HepG2 (cell line): ENCODE measurements around the gene MYRFL. TPM values are rescaled to one million over a fixed set of nuclear protein-coding genes. Genes with fewer than 3 reads are reported as not detected.

Experiments
- ATAC-seq: fragments of 200-7000 bp; cut with Tn5 transposase; 3 replicates; pipeline ENCODE4 v1.9.1; 2020; ENCODE audit warnings: mild to moderate bottlenecking, moderate library complexity
- BruUV-seq: library from RNA; stranded (reverse); fragments of 400-500 nt; replicated peaks from 2 replicates; lab custom pipeline; 2021; lab: Mats Ljungman, UMichigan
- CTCF ChIA-PET: fragments of 300-600 bp; formaldehyde crosslinking; extraction: SDS; loops from one replicate; lab custom pipeline; 2021; ENCODE audit warnings: low total read pairs, inconsistent platforms, low intra/inter-chr PET ratio; lab: Yijun Ruan, JAX
- POLR2A ChIA-PET: fragments of 350-600 bp; sonication (Branson Sonifier 250); formaldehyde crosslinking; loops from one replicate; lab custom pipeline; 2020; ENCODE audit warnings: antibody characterized with exemption, inconsistent platforms; lab: Yijun Ruan, JAX
- DNase-seq: peaks from one replicate; pipeline ENCODE4 v3.0.0-alpha.2; 2015; ENCODE audit warnings: low spot score
- FAIRE-seq: peaks from 3 replicates; lab custom pipeline; 2011; peaks lifted over from hg19 to GRCh38; lab: Jason Lieb, UNC
- H2AFZ ChIP-seq: one replicate; pipeline ENCODE4 v1.6.1; 2011; ENCODE audit warnings: low read length, inconsistent platforms
- H3K27ac ChIP-seq: fragments of 300-600 bp; 3 replicates; pipeline ENCODE4 v1.8.0; 2011; ENCODE audit warnings: mixed run types, mild to moderate bottlenecking, mixed read lengths, low read length, inconsistent platforms; ENCODE audit not compliant: insufficient read depth; ENCODE audit errors: extremely low read length
- H3K27me3 ChIP-seq, 2 experiments: fragments of 200-600 bp in 1 of 2; 2 replicates in 1 of 2; 3 replicates in 1 of 2; pipeline versions ENCODE4 v1.6.0 to v1.8.0; 2011; ENCODE audit warnings: low read length in 2 of 2, mild to moderate bottlenecking in 2 of 2, moderate library complexity in 2 of 2, inconsistent platforms in 1 of 2; ENCODE audit not compliant: insufficient read depth in 2 of 2, control insufficient read depth in 1 of 2
- H3K36me3 ChIP-seq, 2 experiments: fragments of 200-600 bp in 1 of 2; replicated peaks in 1 of 2; 2 replicates in 1 of 2; 3 replicates in 1 of 2; pipeline versions ENCODE4 v1.5.1 to v1.8.0; 2011; ENCODE audit warnings: low read length in 2 of 2, inconsistent platforms in 1 of 2; ENCODE audit not compliant: insufficient read depth in 2 of 2, control insufficient read depth in 1 of 2
- H3K4me1 ChIP-seq: 2 replicates; pipeline ENCODE4 v1.5.1; 2012; ENCODE audit warnings: low read length, inconsistent platforms; ENCODE audit not compliant: insufficient read depth
- H3K4me2 ChIP-seq: 2 replicates; pipeline ENCODE4 v1.6.0; 2011; ENCODE audit warnings: low read depth, low read length, inconsistent platforms
- H3K4me3 ChIP-seq, 3 experiments: fragments of 200-600 bp in 1 of 3; sonication (generic), shearing (Covaris generic) in 1 of 3; replicated peaks in 1 of 3; 2 replicates each; pipeline ENCODE4 v1.5.1; 2011 to 2016; ENCODE audit warnings: low read length in 3 of 3, inconsistent platforms in 2 of 3, low read depth in 2 of 3, mild to moderate bottlenecking in 2 of 3, control low read depth in 1 of 3, mixed read lengths in 1 of 3; ENCODE audit not compliant: insufficient read depth in 1 of 3
- H3K79me2 ChIP-seq: one replicate; pipeline ENCODE4 v1.6.1; 2011; ENCODE audit warnings: low read length, inconsistent platforms; ENCODE audit not compliant: insufficient read depth
- H3K9ac ChIP-seq: 2 replicates; pipeline ENCODE4 v1.6.0; 2011; ENCODE audit warnings: mild to moderate bottlenecking, low read depth, low read length, inconsistent platforms; ENCODE audit not compliant: insufficient read depth
- H3K9me3 ChIP-seq: 2 replicates; pipeline ENCODE4 v1.5.1; 2012; ENCODE audit warnings: mild to moderate bottlenecking, low read length
- H4K20me1 ChIP-seq: 2 replicates; pipeline ENCODE4 v1.6.0; 2011; ENCODE audit warnings: inconsistent platforms, mild to moderate bottlenecking, low read length, moderate library complexity; ENCODE audit not compliant: insufficient read depth
- CEBPB ChIP-seq: IDR thresholded peaks from 2 replicates; pipeline ENCODE4 v1.6.1; 2011; ENCODE audit warnings: low read depth, low read length, improper control_type of control experiment, borderline replicate concordance
- HDAC2 ChIP-seq: sonication (generic); formaldehyde crosslinking; IDR thresholded peaks from 2 replicates; pipeline ENCODE4 v1.4.0; 2020; ENCODE audit warnings: missing genetic modification reagents
- KDM6A ChIP-seq: IDR thresholded peaks from 2 replicates; pipeline ENCODE4 v1.6.1; 2016; ENCODE audit warnings: low read depth
- NFYB ChIP-seq: sonication (generic); formaldehyde crosslinking; IDR thresholded peaks from 2 replicates; pipeline ENCODE4 v1.4.0; 2020; ENCODE audit warnings: missing genetic modification reagents
- PAF1 ChIP-seq: IDR thresholded peaks from 2 replicates; pipeline ENCODE4 v1.6.1; 2016; ENCODE audit warnings: missing genetic modification reagents, missing compliant biosample characterization
- RXRA ChIP-seq: sonication (generic); formaldehyde crosslinking; IDR thresholded peaks from 2 replicates; pipeline ENCODE4 v1.5.1; 2020; ENCODE audit warnings: missing genetic modification reagents
- ZNF652 ChIP-seq: IDR thresholded peaks from 2 replicates; pipeline ENCODE4 v1.6.1; 2016; ENCODE audit warnings: low read depth, borderline replicate concordance
- ZNF678 ChIP-seq: sonication (generic); formaldehyde crosslinking; IDR thresholded peaks from 2 replicates; pipeline ENCODE4 v1.4.0; 2020; ENCODE audit warnings: mild to moderate bottlenecking, missing genetic modification reagents
- ZNF878 ChIP-seq: sonication (generic); formaldehyde crosslinking; IDR thresholded peaks from 2 replicates; pipeline ENCODE4 v1.8.1; 2023; ENCODE audit warnings: mild to moderate bottlenecking, missing genetic modification reagents, moderate library complexity
- WGBS: methylation state at CpG from one replicate; pipeline ENCODE4 v1.1.6; 2017; ENCODE audit warnings: low lambda C conversion rate; 5-methylcytosine and 5-hydroxymethylcytosine counted together
- in situ Hi-C: cut with HindIII; loops from 2 replicates; pipeline ENCODE4 v1.10.0; 2017; ENCODE audit warnings: low pct_unique_long_range_greater_than_20kb; ENCODE audit not compliant: extremely low pct_ligation_motif_present
- intact Hi-C: fragments of 100-400 bp; cut with micrococcal nuclease; formaldehyde crosslinking; loops from one replicate; pipeline ENCODE4 v1.10.0; 2022; ENCODE audit not compliant: unreplicated experiment
- polyA plus RNA-seq, 8 experiments: library from polyadenylated mRNA; depleted of rRNA in 3 of 8; stranded (reverse) in 7 of 8; unstranded in 1 of 8; fragments of >200 nt; fragmentation: Illumina TruSeq in 4 of 8; extraction: Trizol in 4 of 8; gene quantifications; 2 replicates each; pipeline versions ENCODE4 v1.2.1 to v1.2.3, GENCODE V29; 2011 to 2016; ENCODE audit warnings: low read depth in 4 of 8, missing spikeins in 1 of 8, mixed read lengths in 1 of 8; ENCODE audit not compliant: insufficient read depth in 1 of 8
- total RNA-seq, 5 experiments: library from RNA; depleted of rRNA; stranded (reverse); fragments of >200 nt; fragmentation: Illumina TruSeq; extraction: Trizol; gene quantifications; 2 replicates each; pipeline ENCODE4 v1.2.3, GENCODE V29; 2016; ENCODE audit warnings: low read depth in 1 of 5
- TF ChIP-seq, protein P1 (sequence below): sonication (generic); formaldehyde crosslinking; IDR thresholded peaks from 2 replicates; pipeline ENCODE4 v1.8.1; 2023; ENCODE audit warnings: mild to moderate bottlenecking, missing genetic modification reagents, borderline replicate concordance
- TF ChIP-seq, protein P2 (sequence below): sonication (generic); formaldehyde crosslinking; IDR thresholded peaks from 2 replicates; pipeline ENCODE4 v1.9.0; 2022; ENCODE audit warnings: low read depth, missing genetic modification reagents
- TF ChIP-seq, protein P3 (sequence below): sonication (generic); formaldehyde crosslinking; IDR thresholded peaks from 2 replicates; pipeline ENCODE4 v1.5.0; 2020; ENCODE audit warnings: missing genetic modification reagents, mild to moderate bottlenecking, borderline replicate concordance
- TF ChIP-seq, protein P4 (sequence below): sonication (generic); formaldehyde crosslinking; IDR thresholded peaks from 2 replicates; pipeline ENCODE4 v1.9.0; 2021; ENCODE audit warnings: missing genetic modification reagents, mild to moderate bottlenecking, borderline replicate concordance

Gene MYRFL
- total and polyA plus RNA-seq, 2 of the 13 experiments (the other 11 are each of a cell fraction or from before 2014, with no cell fraction given) = 0.09 to 0.11 TPM

DNA sequence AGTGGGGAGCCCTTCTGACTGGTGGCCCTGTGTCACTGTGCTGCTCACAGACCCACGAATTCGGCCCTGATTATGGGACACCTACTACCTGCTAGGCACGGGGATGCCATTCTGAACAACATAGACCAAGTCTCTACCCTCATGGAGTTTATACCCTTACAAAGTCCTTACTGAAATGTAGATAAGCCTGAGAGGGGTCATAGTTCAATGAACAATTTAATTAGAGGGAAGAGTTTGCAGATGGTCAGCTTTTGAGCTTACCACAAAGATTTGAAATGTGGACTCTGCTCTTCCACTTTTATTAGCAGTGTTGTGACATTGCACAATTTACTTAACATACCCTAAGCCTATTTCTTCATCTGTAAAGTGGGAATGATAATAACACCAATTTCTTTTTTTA is 161.1 kb downstream of the MYRFL start:
- Histone ChIP-seq H3K27me3 (no peaks in the 10 kb centered on the region), H3K4me2 (no peak overlapping the region), H3K36me3 (no peaks in the 10 kb centered on the region), H3K9ac (no peak overlapping the region), H3K27ac (no peak overlapping the region), H3K4me3 (no peak overlapping the region), H3K9me3 (no peaks in the 10 kb centered on the region), H4K20me1 (no peaks in the 10 kb centered on the region), H2AFZ (no peak overlapping the region), H3K4me1 (no peaks in the 10 kb centered on the region), H3K79me2 (no peaks in the 10 kb centered on the region)
- ChIA-PET POLR2A (no interaction called here), CTCF (no interaction called here)
- intact Hi-C loops = loop anchor here (10.0 kb wide), 1 partner anchor 589 kb away; no protein-coding TSS in a partner anchor
- FAIRE-seq (no peak), ATAC-seq (peak; percentile 44; the same call in 2 of the 3 replicates), DNase-seq (no peak)
- TF ChIP-seq CEBPB (peak; percentile 69), RXRA (CRISPR knock-in tag) (no peak), ZNF678 (CRISPR knock-in tag) (no peak)
- WGBS = 0% methylated on average over 1 of the region's 3 CpGs
- no TSS peak for BruUV-seq
- in situ Hi-C loops = no loop called here

DNA sequence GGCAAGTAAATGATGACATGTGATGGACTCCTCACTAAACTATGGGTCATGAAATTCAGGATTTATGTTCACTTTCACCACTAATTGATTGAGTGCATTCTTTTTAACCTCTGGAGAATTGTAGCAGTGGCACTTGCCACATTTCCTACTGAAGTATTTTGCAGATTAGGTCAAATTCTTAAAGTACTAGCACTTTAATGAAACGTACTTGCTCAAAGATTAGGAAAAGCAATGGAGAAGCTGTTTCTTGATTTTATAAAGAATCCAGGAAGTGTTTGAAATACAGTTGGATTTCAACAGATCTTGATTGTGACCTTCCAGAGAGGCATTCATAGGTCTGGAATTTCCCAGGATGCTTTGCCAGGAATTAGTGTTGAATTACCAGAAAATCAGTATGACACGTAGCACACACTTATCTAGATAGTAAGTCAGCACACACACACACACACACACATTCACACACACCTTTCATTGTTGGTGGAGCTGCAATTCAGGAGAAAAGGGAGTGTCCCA is 162.6 kb downstream of the MYRFL start:
- ATAC-seq (no peak), FAIRE-seq (no peak)
- no peaks in the 10 kb centered on the region for H4K20me1 ChIP-seq
- POLR2A ChIA-PET = no interaction called here
- no peak overlapping the region for H2AFZ ChIP-seq
- H3K79me2 ChIP-seq = no peaks in the 10 kb centered on the region
- CTCF ChIA-PET = no interaction called here
- H3K27me3 ChIP-seq = no peaks in the 10 kb centered on the region; a peak in 1 of 5 replicates
- H3K9me3 ChIP-seq = no peaks in the 10 kb centered on the region
- no peaks in the 10 kb centered on the region for H3K4me1 ChIP-seq
- WGBS = 0% methylated on average over 2 of the region's 2 CpGs
- intact Hi-C loops = loop anchor here (10.0 kb wide), 1 partner anchor 587 kb away; no protein-coding TSS in a partner anchor
- H3K27ac ChIP-seq = no peak overlapping the region
- H3K36me3 ChIP-seq = no peaks in the 10 kb centered on the region
- no peak for TF ChIP-seq NFYB (CRISPR knock-in tag)
- no peak for TF ChIP-seq KDM6A (CRISPR knock-in tag)
- TF ChIP-seq, protein P1, sequence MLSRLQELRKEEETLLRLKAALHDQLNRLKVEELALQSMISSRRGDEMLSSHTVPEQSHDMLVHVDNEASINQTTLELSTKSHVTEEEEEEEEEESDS (CRISPR knock-in tag) = no peak
- no peak for TF ChIP-seq ZNF878 (CRISPR knock-in tag)
- TF ChIP-seq, protein P2, sequence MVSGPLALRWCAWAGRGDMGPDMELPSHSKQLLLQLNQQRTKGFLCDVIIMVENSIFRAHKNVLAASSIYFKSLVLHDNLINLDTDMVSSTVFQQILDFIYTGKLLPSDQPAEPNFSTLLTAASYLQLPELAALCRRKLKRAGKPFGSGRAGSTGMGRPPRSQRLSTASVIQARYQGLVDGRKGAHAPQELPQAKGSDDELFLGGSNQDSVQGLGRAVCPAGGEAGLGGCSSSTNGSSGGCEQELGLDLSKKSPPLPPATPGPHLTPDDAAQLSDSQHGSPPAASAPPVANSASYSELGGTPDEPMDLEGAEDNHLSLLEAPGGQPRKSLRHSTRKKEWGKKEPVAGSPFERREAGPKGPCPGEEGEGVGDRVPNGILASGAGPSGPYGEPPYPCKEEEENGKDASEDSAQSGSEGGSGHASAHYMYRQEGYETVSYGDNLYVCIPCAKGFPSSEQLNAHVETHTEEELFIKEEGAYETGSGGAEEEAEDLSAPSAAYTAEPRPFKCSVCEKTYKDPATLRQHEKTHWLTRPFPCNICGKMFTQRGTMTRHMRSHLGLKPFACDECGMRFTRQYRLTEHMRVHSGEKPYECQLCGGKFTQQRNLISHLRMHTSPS (CRISPR knock-in tag) = no peak
- TF ChIP-seq, protein P3, sequence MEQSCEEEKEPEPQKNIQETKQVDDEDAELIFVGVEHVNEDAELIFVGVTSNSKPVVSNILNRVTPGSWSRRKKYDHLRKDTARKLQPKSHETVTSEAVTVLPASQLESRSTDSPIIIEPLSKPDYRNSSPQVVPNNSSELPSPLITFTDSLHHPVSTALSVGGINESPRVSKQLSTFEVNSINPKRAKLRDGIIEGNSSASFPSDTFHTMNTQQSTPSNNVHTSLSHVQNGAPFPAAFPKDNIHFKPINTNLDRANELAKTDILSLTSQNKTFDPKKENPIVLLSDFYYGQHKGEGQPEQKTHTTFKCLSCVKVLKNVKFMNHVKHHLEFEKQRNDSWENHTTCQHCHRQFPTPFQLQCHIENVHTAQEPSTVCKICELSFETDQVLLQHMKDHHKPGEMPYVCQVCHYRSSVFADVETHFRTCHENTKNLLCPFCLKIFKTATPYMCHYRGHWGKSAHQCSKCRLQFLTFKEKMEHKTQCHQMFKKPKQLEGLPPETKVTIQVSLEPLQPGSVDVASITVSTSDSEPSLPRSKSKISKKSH = no peak
- TF ChIP-seq HDAC2 (CRISPR knock-in tag) = no peak
- TF ChIP-seq ZNF652 (CRISPR knock-in tag) = no peak
- TF ChIP-seq PAF1 (CRISPR knock-in tag) = no peak
- TF ChIP-seq, protein P4, sequence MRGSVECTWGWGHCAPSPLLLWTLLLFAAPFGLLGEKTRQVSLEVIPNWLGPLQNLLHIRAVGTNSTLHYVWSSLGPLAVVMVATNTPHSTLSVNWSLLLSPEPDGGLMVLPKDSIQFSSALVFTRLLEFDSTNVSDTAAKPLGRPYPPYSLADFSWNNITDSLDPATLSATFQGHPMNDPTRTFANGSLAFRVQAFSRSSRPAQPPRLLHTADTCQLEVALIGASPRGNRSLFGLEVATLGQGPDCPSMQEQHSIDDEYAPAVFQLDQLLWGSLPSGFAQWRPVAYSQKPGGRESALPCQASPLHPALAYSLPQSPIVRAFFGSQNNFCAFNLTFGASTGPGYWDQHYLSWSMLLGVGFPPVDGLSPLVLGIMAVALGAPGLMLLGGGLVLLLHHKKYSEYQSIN = no peak
- TF ChIP-seq, all 625 proteins: peak for 0
- H3K4me3 ChIP-seq = no peak overlapping the region
- DNase-seq = peak; percentile 24
- no TSS peak for BruUV-seq
- in situ Hi-C loops = no loop called here
- no peak overlapping the region for H3K9ac ChIP-seq
- H3K4me2 ChIP-seq = no peak overlapping the region
